H1 (cell line): ENCODE measurements around the gene CERS3. TPM values are rescaled to one million over a fixed set of nuclear protein-coding genes. Genes with fewer than 3 reads are reported as not detected.

Source experiments
- EZH2 ChIP-seq: fragments of 200-600 bp; sonication (generic); IDR thresholded peaks from 2 replicates; pipeline ENCODE4 v1.7.1; 2012; ENCODE audit warnings: low read depth, mild to moderate bottlenecking, moderate library complexity, low read length, inconsistent platforms; ENCODE audit not compliant: severe bottlenecking
- HDAC2 ChIP-seq, 2 experiments: fragments of 300-600 bp in 1 of 2; sonication (generic) in 1 of 2; IDR thresholded peaks; 2 replicates each; pipeline ENCODE4 v1.6.1; 2011 to 2012; ENCODE audit warnings: low read depth in 2 of 2, low read length in 2 of 2, mild to moderate bottlenecking in 2 of 2, moderate library complexity in 2 of 2, borderline replicate concordance in 1 of 2, inconsistent platforms in 1 of 2
- NANOG ChIP-seq: IDR thresholded peaks from 2 replicates; pipeline ENCODE4 v1.6.1; 2011; ENCODE audit warnings: low read length, low read depth, mild to moderate bottlenecking, inconsistent platforms; ENCODE audit not compliant: insufficient read depth, poor library complexity, severe bottlenecking
- RFX5 ChIP-seq: IDR thresholded peaks from 2 replicates; pipeline ENCODE4 v1.6.1; 2011; ENCODE audit warnings: low read depth, low read length, improper control_type of control experiment, borderline replicate concordance
- SP2 ChIP-seq: IDR thresholded peaks from 2 replicates; pipeline ENCODE4 v1.6.1; 2012; ENCODE audit warnings: mild to moderate bottlenecking, low read length, inconsistent platforms
- SP4 ChIP-seq: IDR thresholded peaks from 2 replicates; pipeline ENCODE4 v1.6.1; 2012; ENCODE audit warnings: low read length, inconsistent platforms
- SRF ChIP-seq: IDR thresholded peaks from 2 replicates; pipeline ENCODE4 v1.6.1; 2011; ENCODE audit warnings: mild to moderate bottlenecking, low read depth, low read length, moderate library complexity
- TEAD4 ChIP-seq: IDR thresholded peaks from 2 replicates; pipeline ENCODE4 v1.6.1; 2012; ENCODE audit warnings: low read depth, low read length, inconsistent platforms, mixed read lengths
- ZNF274 ChIP-seq: IDR thresholded peaks from 2 replicates; pipeline ENCODE4 v1.7.0; 2012; ENCODE audit warnings: low read length, borderline replicate concordance; ENCODE audit errors: extremely low read depth
- polyA plus RNA-seq, 7 experiments: library from polyadenylated mRNA; depleted of rRNA in 3 of 7; stranded (reverse) in 5 of 7; unstranded in 2 of 7; fragments of >200 nt in 5 of 7; fragments of 200-250 nt in 2 of 7; gene quantifications; 1 replicate in 5 of 7; 2 replicates in 1 of 7; 4 replicates in 1 of 7; pipeline versions ENCODE4 v1.2.1 to v1.2.3, GENCODE V29; 2011 to 2013; ENCODE audit warnings: missing spikeins in 2 of 7, mixed read lengths in 2 of 7
- total RNA-seq: library from RNA; stranded (reverse); fragmentation: NEBNext Ultra II Directional; extraction: Animal tissue kit (Norgen Biotek cat#: 25700); gene quantifications from 2 replicates; pipeline ENCODE4 v1.2.1, GENCODE V29; 2021
- TF ChIP-seq, protein P1 (sequence below): fragments of 300-600 bp; sonication (generic); IDR thresholded peaks from 2 replicates; pipeline ENCODE4 v1.7.1; 2012; ENCODE audit warnings: low read length, moderate library complexity, mild to moderate bottlenecking, inconsistent platforms; ENCODE audit not compliant: insufficient replicate concordance
- TF ChIP-seq, protein P2 (sequence below): IDR thresholded peaks from 2 replicates; pipeline ENCODE4 v1.6.1; 2011; ENCODE audit warnings: low read length, improper control_type of control experiment

CERS3 gene
- total and polyA plus RNA-seq, 2 of the 8 experiments (the other 6 are each of a cell fraction or from before 2014, with no cell fraction given) = 0.62 TPM; not detected in 1

DNA sequence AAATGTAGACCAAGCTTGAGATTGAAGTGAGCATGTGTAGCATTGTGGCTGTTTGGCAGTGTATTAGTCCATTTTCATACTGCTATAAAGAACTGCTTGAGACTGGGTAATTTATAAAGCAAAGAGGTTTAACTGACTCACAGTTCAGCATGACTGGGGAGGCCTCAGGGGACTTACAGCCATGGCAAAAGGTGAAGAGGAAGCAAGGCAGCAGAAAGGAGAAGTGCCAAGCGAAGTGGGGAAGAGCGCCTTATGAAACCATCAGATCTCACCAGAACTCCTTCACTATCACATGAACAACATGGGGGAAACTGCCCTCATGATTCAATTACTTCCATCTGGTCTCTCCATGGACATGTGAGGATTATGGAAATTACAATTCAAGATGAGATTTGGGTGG, 8.6 kb upstream of the CERS3 start (continued):
- TF ChIP-seq, protein P1, sequence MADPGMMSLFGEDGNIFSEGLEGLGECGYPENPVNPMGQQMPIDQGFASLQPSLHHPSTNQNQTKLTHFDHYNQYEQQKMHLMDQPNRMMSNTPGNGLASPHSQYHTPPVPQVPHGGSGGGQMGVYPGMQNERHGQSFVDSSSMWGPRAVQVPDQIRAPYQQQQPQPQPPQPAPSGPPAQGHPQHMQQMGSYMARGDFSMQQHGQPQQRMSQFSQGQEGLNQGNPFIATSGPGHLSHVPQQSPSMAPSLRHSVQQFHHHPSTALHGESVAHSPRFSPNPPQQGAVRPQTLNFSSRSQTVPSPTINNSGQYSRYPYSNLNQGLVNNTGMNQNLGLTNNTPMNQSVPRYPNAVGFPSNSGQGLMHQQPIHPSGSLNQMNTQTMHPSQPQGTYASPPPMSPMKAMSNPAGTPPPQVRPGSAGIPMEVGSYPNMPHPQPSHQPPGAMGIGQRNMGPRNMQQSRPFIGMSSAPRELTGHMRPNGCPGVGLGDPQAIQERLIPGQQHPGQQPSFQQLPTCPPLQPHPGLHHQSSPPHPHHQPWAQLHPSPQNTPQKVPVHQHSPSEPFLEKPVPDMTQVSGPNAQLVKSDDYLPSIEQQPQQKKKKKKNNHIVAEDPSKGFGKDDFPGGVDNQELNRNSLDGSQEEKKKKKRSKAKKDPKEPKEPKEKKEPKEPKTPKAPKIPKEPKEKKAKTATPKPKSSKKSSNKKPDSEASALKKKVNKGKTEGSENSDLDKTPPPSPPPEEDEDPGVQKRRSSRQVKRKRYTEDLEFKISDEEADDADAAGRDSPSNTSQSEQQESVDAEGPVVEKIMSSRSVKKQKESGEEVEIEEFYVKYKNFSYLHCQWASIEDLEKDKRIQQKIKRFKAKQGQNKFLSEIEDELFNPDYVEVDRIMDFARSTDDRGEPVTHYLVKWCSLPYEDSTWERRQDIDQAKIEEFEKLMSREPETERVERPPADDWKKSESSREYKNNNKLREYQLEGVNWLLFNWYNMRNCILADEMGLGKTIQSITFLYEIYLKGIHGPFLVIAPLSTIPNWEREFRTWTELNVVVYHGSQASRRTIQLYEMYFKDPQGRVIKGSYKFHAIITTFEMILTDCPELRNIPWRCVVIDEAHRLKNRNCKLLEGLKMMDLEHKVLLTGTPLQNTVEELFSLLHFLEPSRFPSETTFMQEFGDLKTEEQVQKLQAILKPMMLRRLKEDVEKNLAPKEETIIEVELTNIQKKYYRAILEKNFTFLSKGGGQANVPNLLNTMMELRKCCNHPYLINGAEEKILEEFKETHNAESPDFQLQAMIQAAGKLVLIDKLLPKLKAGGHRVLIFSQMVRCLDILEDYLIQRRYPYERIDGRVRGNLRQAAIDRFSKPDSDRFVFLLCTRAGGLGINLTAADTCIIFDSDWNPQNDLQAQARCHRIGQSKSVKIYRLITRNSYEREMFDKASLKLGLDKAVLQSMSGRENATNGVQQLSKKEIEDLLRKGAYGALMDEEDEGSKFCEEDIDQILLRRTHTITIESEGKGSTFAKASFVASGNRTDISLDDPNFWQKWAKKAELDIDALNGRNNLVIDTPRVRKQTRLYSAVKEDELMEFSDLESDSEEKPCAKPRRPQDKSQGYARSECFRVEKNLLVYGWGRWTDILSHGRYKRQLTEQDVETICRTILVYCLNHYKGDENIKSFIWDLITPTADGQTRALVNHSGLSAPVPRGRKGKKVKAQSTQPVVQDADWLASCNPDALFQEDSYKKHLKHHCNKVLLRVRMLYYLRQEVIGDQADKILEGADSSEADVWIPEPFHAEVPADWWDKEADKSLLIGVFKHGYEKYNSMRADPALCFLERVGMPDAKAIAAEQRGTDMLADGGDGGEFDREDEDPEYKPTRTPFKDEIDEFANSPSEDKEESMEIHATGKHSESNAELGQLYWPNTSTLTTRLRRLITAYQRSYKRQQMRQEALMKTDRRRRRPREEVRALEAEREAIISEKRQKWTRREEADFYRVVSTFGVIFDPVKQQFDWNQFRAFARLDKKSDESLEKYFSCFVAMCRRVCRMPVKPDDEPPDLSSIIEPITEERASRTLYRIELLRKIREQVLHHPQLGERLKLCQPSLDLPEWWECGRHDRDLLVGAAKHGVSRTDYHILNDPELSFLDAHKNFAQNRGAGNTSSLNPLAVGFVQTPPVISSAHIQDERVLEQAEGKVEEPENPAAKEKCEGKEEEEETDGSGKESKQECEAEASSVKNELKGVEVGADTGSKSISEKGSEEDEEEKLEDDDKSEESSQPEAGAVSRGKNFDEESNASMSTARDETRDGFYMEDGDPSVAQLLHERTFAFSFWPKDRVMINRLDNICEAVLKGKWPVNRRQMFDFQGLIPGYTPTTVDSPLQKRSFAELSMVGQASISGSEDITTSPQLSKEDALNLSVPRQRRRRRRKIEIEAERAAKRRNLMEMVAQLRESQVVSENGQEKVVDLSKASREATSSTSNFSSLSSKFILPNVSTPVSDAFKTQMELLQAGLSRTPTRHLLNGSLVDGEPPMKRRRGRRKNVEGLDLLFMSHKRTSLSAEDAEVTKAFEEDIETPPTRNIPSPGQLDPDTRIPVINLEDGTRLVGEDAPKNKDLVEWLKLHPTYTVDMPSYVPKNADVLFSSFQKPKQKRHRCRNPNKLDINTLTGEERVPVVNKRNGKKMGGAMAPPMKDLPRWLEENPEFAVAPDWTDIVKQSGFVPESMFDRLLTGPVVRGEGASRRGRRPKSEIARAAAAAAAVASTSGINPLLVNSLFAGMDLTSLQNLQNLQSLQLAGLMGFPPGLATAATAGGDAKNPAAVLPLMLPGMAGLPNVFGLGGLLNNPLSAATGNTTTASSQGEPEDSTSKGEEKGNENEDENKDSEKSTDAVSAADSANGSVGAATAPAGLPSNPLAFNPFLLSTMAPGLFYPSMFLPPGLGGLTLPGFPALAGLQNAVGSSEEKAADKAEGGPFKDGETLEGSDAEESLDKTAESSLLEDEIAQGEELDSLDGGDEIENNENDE = no peak
- TF ChIP-seq NANOG = no peak
- TF ChIP-seq SRF = no peak
- no peak for TF ChIP-seq EZH2
- TF ChIP-seq ZNF274 = no peak
- TF ChIP-seq SP4 = no peak
- TF ChIP-seq SP2 = no peak
- no peak for TF ChIP-seq RFX5
- TF ChIP-seq TEAD4 = no peak
- TF ChIP-seq, protein P2, sequence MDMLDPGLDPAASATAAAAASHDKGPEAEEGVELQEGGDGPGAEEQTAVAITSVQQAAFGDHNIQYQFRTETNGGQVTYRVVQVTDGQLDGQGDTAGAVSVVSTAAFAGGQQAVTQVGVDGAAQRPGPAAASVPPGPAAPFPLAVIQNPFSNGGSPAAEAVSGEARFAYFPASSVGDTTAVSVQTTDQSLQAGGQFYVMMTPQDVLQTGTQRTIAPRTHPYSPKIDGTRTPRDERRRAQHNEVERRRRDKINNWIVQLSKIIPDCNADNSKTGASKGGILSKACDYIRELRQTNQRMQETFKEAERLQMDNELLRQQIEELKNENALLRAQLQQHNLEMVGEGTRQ = no peak
- TF ChIP-seq HDAC2 (IDR thresholded peaks at IDR 0.05; ENCODE audit: borderline replicate concordance in 1 of 2, low read depth in 2 of 2, low read length in 2 of 2) = no peak
